GM06990 (cell line): Measurements from ENCODE around the gene KCNJ14.

Source experiments
- DNase-seq: peaks from one replicate; pipeline ENCODE4 v3.0.0-alpha.2; 2011; ENCODE audit not compliant: insufficient read length; ENCODE audit errors: extremely low read depth
- H3K27me3 ChIP-seq: replicated peaks from 2 replicates; pipeline ENCODE4 v1.6.0; 2011; ENCODE audit warnings: low read length; ENCODE audit not compliant: control insufficient read depth, insufficient read depth
- H3K36me3 ChIP-seq: 2 replicates; pipeline ENCODE4 v1.5.1; 2011; ENCODE audit warnings: low read length; ENCODE audit not compliant: control insufficient read depth, insufficient read depth
- H3K4me3 ChIP-seq: replicated peaks from 2 replicates; pipeline ENCODE4 v1.5.1; 2011; ENCODE audit warnings: low read depth, mild to moderate bottlenecking, control low read depth, low read length
- CTCF ChIP-seq: IDR thresholded peaks from 2 replicates; pipeline ENCODE4 v1.5.1; 2011; ENCODE audit warnings: low read length, control low read depth, mild to moderate bottlenecking, inconsistent platforms; ENCODE audit not compliant: insufficient read depth, poor library complexity, severe bottlenecking

The KCNJ14 gene

GRCh38 chr19:48473161-48473966, 18.0 kb downstream of the KCNJ14 start:
- no peaks in the 10 kb centered on the region for H3K27me3 ChIP-seq
- no peak for TF ChIP-seq CTCF
- no peak for DNase-seq
- H3K36me3 ChIP-seq: peaks cover 31% of the 10 kb centered on the region
- H3K4me3 ChIP-seq: no peak overlapping the region

GRCh38 chr19:48474084-48474592, 18.8 kb downstream of the KCNJ14 start:
- Histone ChIP-seq H3K36me3 (peaks cover 31% of the 10 kb centered on the region), H3K4me3 (no peak overlapping the region), H3K27me3 (no peaks in the 10 kb centered on the region)
- TF ChIP-seq CTCF: no peak
- DNase-seq: no peak

DNA sequence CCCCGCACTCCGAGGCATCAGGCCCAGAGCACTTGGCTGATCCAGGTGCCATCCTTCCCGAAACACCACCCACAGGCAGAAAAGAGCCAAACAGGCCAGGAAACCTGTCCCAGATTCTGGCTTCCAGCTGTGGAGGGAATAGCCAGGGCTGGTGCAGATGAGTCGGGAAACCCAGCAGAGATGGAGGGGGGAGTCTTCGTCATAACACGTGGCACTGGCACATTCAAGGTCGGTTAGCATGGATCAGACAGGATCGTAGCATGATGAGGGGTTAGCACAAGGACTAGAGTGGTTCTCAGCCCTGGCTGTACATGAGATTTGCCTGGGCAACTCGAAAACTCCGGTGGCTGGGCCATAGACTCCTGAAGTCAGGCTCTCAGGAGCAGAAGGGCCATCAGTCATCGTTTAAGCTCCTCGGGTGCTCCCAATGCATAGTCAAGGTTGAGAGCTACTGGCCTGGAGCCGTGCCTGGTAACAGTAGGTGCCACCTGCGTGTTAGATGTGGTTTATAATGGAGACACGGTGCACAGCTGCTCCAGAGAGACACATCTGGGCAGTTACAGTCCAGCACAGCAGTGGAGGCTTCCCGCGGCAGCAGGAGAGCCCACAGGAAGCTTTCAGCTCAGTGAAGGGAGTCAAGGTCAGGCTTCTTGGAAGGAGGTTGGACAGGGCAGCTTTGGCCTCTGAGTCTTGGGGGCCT, 20.1 kb downstream of the KCNJ14 start:
- H3K27me3 ChIP-seq: no peaks in the 10 kb centered on the region
- H3K4me3 ChIP-seq: no peak overlapping the region
- DNase-seq: no peak
- peaks cover 32% of the 10 kb centered on the region for H3K36me3 ChIP-seq
- TF ChIP-seq CTCF: no peak

GRCh38 chr19:48476176-48476575, 20.8 kb downstream of the KCNJ14 start:
- TF ChIP-seq CTCF: no peak
- no peak overlapping the region for H3K4me3 ChIP-seq
- DNase-seq: no peak
- peaks cover 27% of the 10 kb centered on the region for H3K36me3 ChIP-seq
- no peaks in the 10 kb centered on the region for H3K27me3 ChIP-seq

GRCh38 chr19:48477067-48477685, 21.8 kb downstream of the KCNJ14 start:
- no peak for TF ChIP-seq CTCF
- H3K27me3 ChIP-seq: no peaks in the 10 kb centered on the region
- H3K36me3 ChIP-seq: peaks cover 24% of the 10 kb centered on the region
- DNase-seq: no peak
- no peak overlapping the region for H3K4me3 ChIP-seq
